Stimulated activated CD4-positive, alpha-beta T cell treated with anti-CD3 and anti-CD28 coated beads, Interleukin-1b, Interleukin-23, amount 100 ng/mL, for 4 hours (primary cell): Measurements from ENCODE around the gene FGF5.

Experiments
- DNase-seq, 2 donors: peaks; one replicate each; pipeline ENCODE4 v3.0.0-alpha.2; 2020; ENCODE audit warnings: low read depth in 2 of 2

The FGF5 gene

GRCh38 chr4:80336582-80336981, 70.1 kb downstream of the FGF5 start:
- DNase-seq: no peak

DNA sequence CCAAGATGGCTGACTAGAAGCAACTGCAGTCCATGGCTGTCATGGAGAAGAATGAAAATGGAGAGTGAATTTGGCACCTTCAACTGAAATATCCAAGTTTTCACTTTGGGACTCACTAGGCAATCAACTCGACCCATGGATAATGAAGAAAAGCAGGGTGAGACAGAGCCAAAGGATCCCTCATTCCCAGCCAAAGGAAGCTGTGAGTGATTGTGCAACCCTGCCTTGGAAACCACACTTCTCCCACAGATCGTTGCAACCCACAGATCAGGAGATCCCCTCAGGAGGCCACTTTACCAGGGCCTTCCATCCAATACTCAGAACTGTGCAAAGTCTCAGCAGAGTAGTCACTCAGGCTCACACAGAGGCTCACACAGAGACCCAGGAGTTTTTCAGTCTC, 73.6 kb downstream of the FGF5 start:
- DNase-seq: no peak
